ENCODE measurements around the gene SART3. TPM values are rescaled to one million over a fixed set of nuclear protein-coding genes. Genes with fewer than 3 reads are reported as not detected.

The SART3 gene
- polyA plus RNA-seq, 1 donor from 2014 or later = 51.9 TPM

DNA sequence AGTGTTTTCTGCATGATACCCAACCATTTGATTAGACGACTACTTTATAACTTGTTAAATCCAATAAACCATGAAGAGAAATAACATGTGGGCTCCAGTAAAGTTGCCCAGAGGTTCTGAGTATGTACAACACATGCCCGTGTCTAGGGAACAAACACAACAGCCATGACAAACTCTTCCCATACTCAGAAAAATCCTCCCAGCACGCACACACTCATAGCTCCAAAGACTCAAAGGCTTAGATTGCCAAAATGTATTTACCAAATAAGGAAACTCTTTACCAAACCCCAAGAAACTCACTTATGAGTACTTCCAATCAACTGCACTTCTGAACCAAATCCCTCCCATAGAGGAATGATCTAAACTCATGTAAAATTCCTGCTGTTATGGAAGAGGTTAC, 17.3 kb downstream of the SART3 start:
- no peaks in the 10 kb centered on the region for H3K9me3 Mint-ChIP-seq
- peaks cover 4% of the 10 kb centered on the region for H3K36me3 Mint-ChIP-seq
- peak overlapping the region in 2 of 3 donors; percentile 20 to 70 for H3K27ac Mint-ChIP-seq

DNA sequence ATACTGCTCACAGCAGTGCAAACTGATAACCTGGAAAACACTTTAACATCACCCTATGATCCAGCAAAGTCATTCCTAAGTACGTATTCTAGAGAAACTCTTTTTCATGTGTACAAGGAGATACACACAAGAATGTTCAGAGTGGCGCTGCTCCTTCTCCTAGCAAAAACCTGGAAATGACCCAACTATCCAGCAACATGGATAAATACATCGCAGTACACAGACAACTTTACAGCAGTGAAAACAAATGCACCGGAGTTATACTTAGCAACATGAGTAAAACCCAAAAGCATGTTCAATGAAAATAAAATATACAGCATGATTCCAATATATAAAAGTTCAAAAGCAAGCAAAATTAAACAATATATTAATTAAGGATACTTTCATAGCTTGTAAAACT, 18.7 kb downstream of the SART3 start:
- H3K4me3 Mint-ChIP-seq = peak overlapping the region in 2 of 4 donors; percentile 52 to 94
- peaks cover 19 to 27% (median 20%) of the 10 kb centered on the region in 3 donors for H3K4me1 Mint-ChIP-seq
- H3K36me3 Mint-ChIP-seq = peaks cover 8% of the 10 kb centered on the region
- peak overlapping the region in 2 of 3 donors; percentile 18 to 90 for H3K27ac Mint-ChIP-seq
- H3K9me3 Mint-ChIP-seq = no peaks in the 10 kb centered on the region
- no peaks in the 10 kb centered on the region for H3K27me3 Mint-ChIP-seq

More for the DNA sequence above, 17.3 kb downstream of the SART3 start:
- Mint-ChIP-seq H3K4me3 (no peak overlapping the region), H3K27me3 (no peaks in the 10 kb centered on the region), H3K4me1 (peaks cover 22 to 36% (median 29%) of the 10 kb centered on the region in 3 donors)

DNA sequence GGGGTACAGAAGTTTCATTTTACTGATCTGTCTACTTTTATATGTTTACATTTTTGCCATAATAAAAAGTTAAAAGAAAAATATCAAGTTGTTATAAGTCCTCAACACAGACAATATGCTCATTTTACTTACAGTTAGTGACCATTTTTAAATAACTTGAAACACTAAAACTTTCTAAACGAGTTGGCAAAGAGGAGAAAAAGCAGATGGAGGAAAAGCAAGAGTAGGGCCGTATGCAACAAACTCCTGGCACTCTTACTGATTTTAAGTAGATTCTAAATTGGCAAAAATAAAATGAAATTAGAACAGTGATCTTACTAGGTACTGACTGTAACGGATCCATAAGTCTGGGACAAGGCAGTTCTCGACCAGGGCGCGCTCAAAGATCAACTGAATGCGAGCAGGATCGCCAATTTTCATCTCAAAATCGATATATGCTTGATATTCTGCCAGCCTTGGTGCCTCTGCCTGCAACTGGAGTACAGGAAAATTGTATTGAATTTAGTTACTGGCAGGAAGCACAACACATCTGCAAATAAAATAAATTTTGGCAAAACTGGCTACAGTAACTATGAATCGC, 22.3 kb downstream of the SART3 start:
- Mint-ChIP-seq H3K9me3 (no peaks in the 10 kb centered on the region), H3K4me3 (no peak overlapping the region), H3K4me1 (peaks cover 13 to 20% (median 20%) of the 10 kb centered on the region in 3 donors), H3K27me3 (no peaks in the 10 kb centered on the region), H3K27ac (no peak overlapping the region), H3K36me3 (peaks cover 8% of the 10 kb centered on the region)

DNA sequence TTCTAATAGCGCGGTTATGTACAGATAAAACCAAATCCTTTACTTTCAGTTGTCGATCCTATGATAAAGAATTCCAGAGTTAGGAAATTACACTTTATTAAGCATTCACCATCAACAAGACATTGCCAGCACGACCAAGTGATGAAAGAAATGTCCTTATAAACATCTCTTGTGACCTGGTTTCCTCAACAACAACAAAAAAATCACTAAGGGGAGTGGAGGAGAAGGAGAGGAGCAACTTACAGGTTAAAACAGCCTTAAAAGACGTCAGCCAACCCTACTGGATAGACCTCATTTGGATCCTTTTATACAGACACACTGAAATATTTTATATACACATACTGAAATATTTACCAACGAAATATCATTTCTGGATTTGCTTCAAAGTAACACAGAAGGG, 22.8 kb downstream of the SART3 start:
- H3K27ac Mint-ChIP-seq = peak overlapping the region in 1 of 3 donors; percentile 35

DNA sequence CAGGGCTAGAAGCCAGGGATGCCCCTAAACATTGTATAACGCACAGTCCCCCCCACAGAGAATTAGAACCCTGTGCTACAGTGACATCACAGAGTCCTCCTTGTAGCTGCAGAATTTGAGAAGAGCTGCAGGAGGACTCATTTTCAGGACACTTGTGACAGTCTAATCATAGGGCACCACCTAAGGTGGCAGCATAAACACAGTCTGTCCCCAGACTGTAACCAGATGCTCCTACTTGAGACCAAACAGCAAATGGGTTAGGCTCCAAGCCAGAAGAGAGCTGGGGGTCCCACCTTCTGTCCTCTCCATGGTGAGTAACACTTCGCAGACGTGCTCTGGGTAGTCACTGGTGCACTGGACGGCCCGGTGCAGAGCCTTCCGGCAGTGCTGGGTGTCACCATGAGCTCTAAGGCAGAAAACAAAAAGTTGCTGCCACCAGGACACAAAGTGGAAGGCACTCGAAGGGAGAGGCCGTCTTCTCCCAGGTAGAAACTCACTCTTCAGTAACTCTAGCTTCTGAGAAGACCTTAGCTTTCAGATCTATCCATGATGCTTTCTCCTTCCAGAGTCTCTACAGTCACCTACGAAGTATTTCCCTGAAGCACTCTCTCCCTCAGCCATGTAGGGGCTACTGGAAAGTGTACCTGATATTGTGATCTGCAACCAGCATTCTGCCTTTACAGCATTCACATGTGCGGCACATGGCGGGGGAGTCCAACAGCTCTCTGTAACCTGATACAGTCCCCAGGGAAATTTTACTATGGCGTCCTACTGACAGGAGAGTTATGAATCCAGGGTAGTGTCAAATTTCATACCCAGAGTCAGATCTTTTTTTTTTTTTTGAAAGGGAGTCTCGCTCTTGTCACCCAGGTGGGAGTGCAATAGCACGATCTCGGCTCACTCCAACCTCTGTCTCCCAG, 28.8 kb downstream of the SART3 start:
- Mint-ChIP-seq H3K9me3 (no peaks in the 10 kb centered on the region), H3K4me1 (peaks cover 0 to 2% (median 1%) of the 10 kb centered on the region in 3 donors), H3K27ac (no peak overlapping the region), H3K4me3 (no peak overlapping the region), H3K27me3 (no peaks in the 10 kb centered on the region), H3K36me3 (peaks cover 8% of the 10 kb centered on the region)

More for the DNA sequence above, 22.8 kb downstream of the SART3 start:
- H3K4me3 Mint-ChIP-seq = no peak overlapping the region
- no peaks in the 10 kb centered on the region for H3K9me3 Mint-ChIP-seq
- H3K4me1 Mint-ChIP-seq = peaks cover 13 to 20% (median 18%) of the 10 kb centered on the region in 3 donors
- H3K36me3 Mint-ChIP-seq = peaks cover 6% of the 10 kb centered on the region
- no peaks in the 10 kb centered on the region for H3K27me3 Mint-ChIP-seq

DNA sequence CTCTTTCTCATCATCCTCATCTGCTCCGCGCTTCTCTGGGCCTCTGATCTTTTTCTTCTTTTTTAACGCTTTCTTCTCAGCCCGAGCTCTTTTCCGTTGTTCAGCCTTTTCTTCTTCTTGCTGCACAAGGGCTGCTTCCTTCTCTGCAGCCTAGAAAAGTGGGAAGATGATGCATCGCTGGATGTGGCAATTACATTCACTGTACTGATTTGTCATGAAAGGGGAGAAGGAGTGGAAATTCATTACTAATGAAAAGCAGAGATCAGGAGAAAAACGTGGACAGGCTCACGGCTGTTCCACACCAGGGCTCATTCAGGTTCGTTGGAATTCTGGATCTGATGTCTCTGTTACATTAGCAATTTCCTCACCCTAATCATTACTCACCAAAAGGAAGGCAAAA, 30.8 kb downstream of the SART3 start:
- peaks cover 8% of the 10 kb centered on the region for H3K36me3 Mint-ChIP-seq
- H3K9me3 Mint-ChIP-seq = no peaks in the 10 kb centered on the region
- no peaks in the 10 kb centered on the region for H3K27me3 Mint-ChIP-seq
- peaks cover 0 to 2% (median 0%) of the 10 kb centered on the region in 3 donors for H3K4me1 Mint-ChIP-seq
- H3K27ac Mint-ChIP-seq = peak overlapping the region in 1 of 3 donors; percentile 80
- H3K4me3 Mint-ChIP-seq = no peak overlapping the region

GRCh38 chr12:108527166-108527496, 33.8 kb downstream of the SART3 start:
- H3K4me1 Mint-ChIP-seq = peaks cover 0 to 2% (median 0%) of the 10 kb centered on the region in 3 donors
- H3K9me3 Mint-ChIP-seq = no peaks in the 10 kb centered on the region
- peaks cover 6% of the 10 kb centered on the region for H3K36me3 Mint-ChIP-seq
- no peak overlapping the region for H3K4me3 Mint-ChIP-seq
- no peak overlapping the region for H3K27ac Mint-ChIP-seq
- no peaks in the 10 kb centered on the region for H3K27me3 Mint-ChIP-seq

GRCh38 chr12:108526482-108527165, 34.3 kb downstream of the SART3 start:
- no peaks in the 10 kb centered on the region for H3K27me3 Mint-ChIP-seq
- peak overlapping the region in 1 of 3 donors; percentile 39 for H3K27ac Mint-ChIP-seq
- H3K9me3 Mint-ChIP-seq = no peaks in the 10 kb centered on the region
- peaks cover 6% of the 10 kb centered on the region for H3K36me3 Mint-ChIP-seq
- H3K4me3 Mint-ChIP-seq = no peak overlapping the region
- peaks cover 0 to 2% (median 0%) of the 10 kb centered on the region in 3 donors for H3K4me1 Mint-ChIP-seq

GRCh38 chr12:108525681-108526080, 35.3 kb downstream of the SART3 start:
- Mint-ChIP-seq H3K4me1 (peaks cover 0 to 2% (median 0%) of the 10 kb centered on the region in 3 donors), H3K27me3 (no peaks in the 10 kb centered on the region), H3K36me3 (peaks cover 6% of the 10 kb centered on the region), H3K9me3 (no peaks in the 10 kb centered on the region), H3K4me3 (no peak overlapping the region), H3K27ac (peak overlapping the region in 1 of 3 donors; percentile 50)

DNA sequence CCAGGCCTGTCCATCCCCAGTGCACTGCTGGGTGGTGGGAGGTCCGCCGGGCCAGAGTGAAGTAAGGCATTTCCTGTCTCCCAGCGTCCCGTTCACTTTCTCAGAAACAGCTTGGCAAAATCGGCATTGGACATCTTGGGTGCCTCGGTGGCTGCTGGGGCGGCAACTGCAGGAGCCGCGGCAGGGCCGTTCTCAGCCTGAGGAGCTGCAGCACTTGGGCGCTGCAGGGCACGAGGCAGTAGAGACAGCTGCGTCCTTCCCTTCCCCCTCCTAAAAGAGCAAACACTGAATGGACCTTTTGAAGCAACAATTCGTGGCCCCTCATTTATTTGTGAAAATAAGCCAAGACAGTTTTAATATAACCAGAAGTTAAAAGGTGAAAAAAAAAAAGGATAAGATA, 37.6 kb downstream of the SART3 start:
- Mint-ChIP-seq H3K4me3 (no peak overlapping the region), H3K27me3 (no peaks in the 10 kb centered on the region), H3K36me3 (no peaks in the 10 kb centered on the region), H3K9me3 (no peaks in the 10 kb centered on the region), H3K27ac (peak overlapping the region in 2 of 3 donors; percentile 46 to 47), H3K4me1 (peaks cover 0 to 3% (median 2%) of the 10 kb centered on the region in 3 donors)

DNA sequence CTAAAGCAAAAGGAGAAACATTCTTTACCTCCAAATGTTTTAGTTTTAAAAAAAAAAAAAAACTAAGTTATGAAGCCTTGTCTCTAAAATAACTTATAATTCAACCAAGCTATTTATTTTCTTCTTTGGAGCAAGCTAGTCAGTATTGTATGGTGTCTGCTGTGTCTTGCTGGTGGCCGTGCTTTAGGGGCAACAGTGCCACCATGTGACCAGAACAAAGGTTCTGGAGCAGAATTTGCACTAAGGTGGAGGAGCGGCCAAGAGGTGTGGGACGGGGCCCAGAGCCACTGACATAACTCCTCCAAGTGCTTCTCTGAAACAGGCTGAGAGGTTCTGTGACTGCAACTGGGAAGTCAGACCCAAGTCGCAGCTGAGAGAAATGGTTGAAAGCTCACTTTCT, 41.4 kb downstream of the SART3 start:
- Mint-ChIP-seq H3K27me3 (no peaks in the 10 kb centered on the region), H3K4me3 (no peak overlapping the region), H3K36me3 (no peaks in the 10 kb centered on the region), H3K4me1 (peaks cover 4 to 14% (median 12%) of the 10 kb centered on the region in 3 donors), H3K27ac (peak overlapping the region in 2 of 3 donors; percentile 8 to 59), H3K9me3 (no peaks in the 10 kb centered on the region)

DNA sequence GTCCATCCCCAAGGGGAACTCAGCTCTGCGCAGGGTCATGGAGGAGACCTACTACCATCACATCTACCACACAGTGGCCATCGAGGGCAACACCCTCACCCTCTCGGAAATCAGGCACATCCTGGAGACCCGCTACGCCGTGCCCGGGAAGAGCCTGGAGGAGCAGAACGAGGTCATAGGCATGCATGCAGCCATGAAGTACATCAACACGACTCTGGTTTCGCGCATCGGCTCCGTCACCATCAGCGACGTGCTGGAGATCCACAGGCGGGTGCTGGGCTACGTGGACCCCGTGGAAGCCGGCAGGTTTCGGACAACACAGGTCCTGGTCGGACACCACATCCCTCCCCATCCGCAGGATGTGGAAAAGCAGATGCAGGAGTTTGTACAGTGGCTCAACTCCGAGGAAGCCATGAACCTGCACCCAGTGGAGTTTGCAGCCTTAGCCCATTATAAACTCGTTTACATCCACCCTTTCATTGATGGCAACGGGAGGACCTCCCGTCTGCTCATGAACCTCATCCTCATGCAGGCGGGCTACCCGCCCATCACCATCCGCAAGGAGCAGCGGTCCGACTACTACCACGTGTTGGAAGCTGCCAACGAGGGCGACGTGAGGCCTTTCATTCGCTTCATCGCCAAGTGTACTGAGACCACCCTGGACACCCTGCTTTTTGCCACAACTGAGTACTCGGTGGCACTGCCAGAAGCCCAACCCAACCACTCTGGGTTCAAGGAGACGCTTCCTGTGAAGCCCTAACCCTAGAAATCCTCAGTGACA, 42.1 kb downstream of the SART3 start:
- peak overlapping the region in 2 of 3 donors; percentile 8 to 80 for H3K27ac Mint-ChIP-seq
- no peaks in the 10 kb centered on the region for H3K36me3 Mint-ChIP-seq
- H3K9me3 Mint-ChIP-seq = no peaks in the 10 kb centered on the region
- peaks cover 4 to 14% (median 12%) of the 10 kb centered on the region in 3 donors for H3K4me1 Mint-ChIP-seq
- H3K4me3 Mint-ChIP-seq = peak overlapping the region in 1 of 4 donors; percentile 8
- no peaks in the 10 kb centered on the region for H3K27me3 Mint-ChIP-seq

DNA sequence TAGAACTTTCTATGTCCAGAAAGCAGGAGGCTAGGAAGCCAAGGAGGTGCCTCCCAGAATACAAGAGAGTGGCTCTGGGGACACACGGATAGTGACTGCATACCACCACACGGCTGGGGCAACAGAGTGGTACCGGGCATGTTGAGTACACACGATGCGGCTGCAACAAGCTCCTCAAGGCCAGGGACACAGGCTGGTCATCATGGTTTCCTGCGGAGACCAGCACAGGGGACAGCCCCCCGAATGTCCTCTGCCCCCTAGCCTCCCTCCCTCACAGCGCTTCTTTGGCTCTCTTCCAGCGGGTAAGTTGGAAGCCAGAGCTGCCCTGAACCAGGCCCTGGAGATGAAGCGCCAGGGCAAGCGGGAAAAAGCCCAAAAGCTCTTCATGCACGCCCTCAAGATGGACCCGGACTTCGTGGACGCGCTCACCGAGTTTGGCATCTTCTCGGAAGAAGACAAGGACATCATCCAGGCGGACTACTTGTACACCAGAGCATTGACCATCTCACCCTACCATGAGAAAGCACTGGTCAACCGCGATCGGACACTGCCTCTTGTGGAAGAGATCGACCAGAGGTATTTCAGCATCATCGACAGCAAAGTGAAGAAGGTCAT, 42.8 kb downstream of the SART3 start:
- Mint-ChIP-seq H3K9me3 (no peaks in the 10 kb centered on the region), H3K36me3 (no peaks in the 10 kb centered on the region), H3K4me3 (peak overlapping the region in 1 of 4 donors; percentile 8), H3K4me1 (peaks cover 4 to 14% (median 12%) of the 10 kb centered on the region in 3 donors), H3K27ac (peak overlapping the region in 2 of 3 donors; percentile 67 to 80), H3K27me3 (no peaks in the 10 kb centered on the region)

Measured in IgD-negative memory B cell (primary cell).